Islet precursor cell (in vitro differentiated cells): ENCODE measurements around the gene WSCD2.

Experiments used
- DNase-seq: peaks from one replicate; pipeline ENCODE4 v3.0.0-alpha.2; 2018

The WSCD2 gene

GRCh38 chr12:108128221-108129016 lies 669 bp upstream of the WSCD2 start:
- no peak for DNase-seq

- no peak for DNase-seq
Observed at GRCh38 chr12:108131035-108131434, 1.9 kb downstream of the WSCD2 start.

DNA sequence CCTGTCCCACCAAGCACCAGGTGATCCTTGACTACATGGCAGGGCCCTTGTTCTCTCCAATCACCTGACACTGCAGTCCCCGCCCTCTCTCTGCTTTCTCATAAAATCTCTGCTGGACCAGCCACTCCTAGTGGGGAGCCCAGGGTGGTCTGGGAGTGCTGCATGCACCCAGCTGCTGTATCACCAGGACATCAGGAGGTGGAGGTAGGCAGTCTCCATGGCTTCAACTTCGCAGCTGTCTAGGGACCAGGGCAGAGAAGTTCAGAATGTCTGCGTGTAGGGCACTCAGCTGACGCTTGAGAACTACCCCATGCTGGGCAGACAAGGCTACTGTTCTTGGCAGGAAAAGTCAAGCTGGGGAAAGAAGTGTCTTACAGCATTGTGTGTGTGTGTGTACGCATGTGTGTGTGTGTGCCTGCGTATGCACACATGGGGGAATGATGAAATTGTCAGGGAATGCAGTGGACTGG lies 2.6 kb downstream of the WSCD2 start:
- no peak for DNase-seq

GRCh38 chr12:108133482-108133881 lies 4.4 kb downstream of the WSCD2 start:
- DNase-seq: no peak

DNA sequence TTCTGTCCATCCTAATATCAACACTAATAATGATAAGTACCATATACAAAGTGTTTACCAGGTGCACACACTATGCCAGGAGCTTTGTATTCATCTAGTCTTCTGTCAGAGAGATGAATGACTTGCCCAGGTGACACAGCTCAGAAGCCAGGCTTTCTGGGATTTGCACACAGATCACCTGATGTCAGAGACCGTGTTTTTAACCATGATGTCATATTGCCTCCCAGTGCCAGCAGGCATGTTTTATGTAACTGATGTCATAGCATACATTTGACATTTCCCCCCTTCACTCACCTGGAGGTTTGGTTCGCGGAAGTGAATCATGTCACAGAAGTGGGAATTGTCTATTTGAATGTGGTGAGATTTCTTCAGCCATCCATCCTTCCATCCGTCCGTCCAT lies 5.7 kb downstream of the WSCD2 start:
- DNase-seq: no peak

DNA sequence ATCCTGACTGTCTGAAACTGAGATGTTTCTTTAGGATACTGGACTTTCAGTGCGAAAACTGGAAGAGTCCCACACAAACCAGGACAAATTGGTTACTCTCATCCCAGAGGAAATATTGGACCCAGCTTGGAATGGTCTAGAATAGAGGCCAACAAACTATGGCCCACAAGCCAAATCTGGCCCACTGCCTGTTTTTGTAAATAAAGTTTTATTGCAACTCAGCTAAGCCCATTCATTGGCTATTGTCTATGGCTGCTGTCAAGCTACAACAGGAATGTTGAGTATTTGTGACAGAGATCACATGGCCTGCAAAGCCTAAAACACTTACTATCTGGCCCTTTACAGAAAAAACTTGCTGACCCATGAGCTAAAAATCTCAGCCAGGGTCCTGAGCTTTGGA lies 6.5 kb downstream of the WSCD2 start:
- no peak for DNase-seq

- peak; percentile 74 for DNase-seq
Observed at GRCh38 chr12:108136697-108137096, 7.6 kb downstream of the WSCD2 start.

GRCh38 chr12:108139454-108139853 lies 10.4 kb downstream of the WSCD2 start:
- DNase-seq: no peak

DNA sequence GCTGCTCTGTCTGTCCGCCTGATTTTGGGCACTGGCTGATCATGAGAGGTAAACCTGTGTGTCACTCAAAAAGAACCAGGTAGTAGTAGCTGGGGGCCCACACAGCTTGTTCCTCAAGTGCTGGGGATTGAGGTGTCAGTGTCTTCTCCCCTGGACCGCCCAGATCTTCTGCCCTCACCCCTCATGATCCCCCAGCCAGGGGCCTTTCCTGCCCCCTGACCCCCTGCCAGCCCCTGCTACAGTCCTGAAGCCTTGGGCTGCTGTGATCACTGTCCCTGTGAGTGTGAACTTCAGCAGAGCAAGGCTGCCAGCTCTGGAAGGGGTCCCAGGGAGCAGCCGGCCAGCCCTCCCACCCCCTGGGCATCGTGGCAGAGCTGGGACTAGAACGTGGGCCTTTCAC lies 11.4 kb downstream of the WSCD2 start:
- no peak for DNase-seq

DNA sequence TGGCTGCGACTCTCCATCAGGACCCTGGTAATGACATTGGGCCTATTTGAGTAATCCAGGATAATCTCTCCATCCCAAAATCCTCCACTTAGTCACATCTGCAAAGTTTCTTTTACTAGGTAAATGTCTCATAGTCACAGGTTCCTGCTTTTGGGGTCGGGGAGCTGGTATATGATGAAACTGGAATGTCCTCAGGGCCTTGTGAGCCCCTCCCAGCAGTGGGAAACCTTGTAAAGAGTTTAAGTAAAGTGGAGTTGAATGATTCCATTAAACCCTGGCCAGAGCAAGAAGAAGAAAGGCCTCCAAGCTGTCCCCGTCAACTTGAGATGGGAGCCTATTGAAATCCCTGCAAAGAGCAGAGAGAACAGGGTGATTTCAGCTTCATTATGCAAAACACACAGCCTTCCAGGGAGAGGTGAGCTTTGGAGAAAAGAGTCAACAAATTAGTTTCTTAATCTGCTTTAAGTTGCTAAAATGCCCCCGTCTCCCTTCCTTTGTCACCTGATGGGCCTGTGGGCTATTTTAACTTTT lies 12.6 kb downstream of the WSCD2 start:
- peak; percentile 65 for DNase-seq

DNA sequence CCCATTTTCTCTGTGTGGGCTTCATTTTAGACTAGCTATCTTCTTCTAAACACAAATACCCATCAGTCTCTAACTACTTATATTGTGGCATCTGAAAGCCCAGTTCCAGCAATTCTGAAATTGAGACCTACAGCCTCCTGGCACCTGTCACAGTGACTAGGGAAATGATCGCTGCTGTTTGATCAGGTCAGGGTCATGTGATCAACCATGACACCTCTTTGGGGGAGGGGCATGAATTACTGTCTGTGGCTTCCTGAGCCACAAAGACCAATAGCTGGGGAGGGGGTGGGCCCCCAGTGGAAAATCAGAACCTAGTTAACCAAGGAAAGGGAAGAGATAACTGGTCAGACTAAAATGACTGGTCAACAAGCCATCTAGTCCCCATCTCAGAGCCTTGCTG lies 14.1 kb downstream of the WSCD2 start:
- no peak for DNase-seq

DNA sequence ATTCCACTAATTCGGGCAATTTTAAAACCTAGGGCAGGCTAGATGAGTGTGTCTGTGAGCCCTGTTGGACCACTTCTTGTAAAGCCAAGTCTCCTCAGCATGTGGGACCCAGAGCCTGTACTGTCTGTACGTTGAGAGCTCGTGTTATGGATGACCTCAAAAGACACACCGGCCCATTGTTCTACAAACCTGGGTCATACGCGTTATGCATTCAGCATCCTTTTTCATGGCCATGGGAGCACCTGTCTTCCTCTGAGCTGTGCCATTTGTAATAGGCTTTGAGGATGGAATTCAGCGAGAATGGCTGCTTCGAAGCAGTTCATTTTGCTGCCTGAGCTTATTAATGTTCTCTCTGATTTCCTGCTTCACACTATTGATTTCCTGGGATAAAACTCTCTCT lies 15.0 kb downstream of the WSCD2 start:
- DNase-seq: no peak

- no peak for DNase-seq
Observed at GRCh38 chr12:108145011-108145410, 15.9 kb downstream of the WSCD2 start.

DNA sequence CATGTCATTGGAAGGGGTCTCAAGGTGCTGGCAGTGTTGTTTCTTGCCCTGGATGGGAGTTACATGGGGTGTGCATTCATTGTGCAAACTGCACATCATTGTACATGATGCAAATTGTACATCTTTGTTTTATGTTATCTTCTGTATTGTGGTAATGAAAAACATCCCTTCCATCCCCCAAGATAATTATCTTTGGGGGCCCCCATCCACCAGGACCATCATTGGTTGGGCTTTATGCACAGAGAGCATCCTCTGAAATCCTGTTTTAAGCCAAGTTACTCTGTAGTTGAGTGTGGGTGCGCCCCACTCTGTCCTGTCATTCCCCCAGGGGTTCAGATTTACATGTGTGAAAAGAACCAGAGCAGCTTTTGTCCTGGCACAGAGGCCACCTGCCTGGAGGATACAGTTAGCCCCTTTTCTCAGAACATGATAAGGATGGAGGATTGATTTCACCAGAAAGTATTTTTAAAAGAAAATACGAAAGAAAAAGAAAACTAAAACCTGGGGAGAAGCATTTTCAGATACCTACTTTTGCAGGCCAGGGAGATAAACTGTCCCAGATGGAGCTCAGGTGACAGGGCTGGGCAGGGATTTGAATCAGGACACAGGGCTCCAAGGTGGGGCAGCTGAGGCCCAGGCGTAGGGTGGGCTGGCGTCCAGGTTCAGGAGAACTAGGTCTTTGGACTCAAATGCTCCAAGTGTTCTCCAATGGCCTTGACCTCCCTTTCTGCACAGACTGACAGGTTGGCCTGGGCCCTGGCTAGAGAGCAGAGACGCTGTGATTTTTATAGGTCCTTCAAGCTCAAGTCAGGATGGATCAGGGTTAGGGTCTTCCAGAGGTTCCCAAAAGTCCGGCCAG lies 17.2 kb downstream of the WSCD2 start:
- no peak for DNase-seq

DNA sequence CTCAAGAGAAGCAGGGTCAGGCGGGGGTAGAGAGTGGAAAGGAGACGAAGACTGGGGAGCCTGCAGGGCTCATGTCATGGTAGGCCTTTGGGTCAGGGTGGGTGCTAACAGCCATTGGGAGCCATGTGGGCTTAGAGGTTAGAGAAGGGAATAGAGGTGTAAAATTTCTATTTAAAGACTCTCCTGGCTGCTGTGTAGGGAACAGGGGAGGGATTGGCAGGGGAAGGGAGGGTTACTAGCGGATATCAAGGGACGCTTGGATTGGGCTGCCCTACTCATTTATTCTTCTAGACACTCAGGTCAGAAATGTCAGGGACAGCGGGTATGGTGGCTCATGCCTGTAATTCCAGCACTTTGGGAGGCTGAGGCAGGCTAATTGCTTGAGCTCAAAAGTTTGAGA lies 18.2 kb downstream of the WSCD2 start:
- no peak for DNase-seq

DNA sequence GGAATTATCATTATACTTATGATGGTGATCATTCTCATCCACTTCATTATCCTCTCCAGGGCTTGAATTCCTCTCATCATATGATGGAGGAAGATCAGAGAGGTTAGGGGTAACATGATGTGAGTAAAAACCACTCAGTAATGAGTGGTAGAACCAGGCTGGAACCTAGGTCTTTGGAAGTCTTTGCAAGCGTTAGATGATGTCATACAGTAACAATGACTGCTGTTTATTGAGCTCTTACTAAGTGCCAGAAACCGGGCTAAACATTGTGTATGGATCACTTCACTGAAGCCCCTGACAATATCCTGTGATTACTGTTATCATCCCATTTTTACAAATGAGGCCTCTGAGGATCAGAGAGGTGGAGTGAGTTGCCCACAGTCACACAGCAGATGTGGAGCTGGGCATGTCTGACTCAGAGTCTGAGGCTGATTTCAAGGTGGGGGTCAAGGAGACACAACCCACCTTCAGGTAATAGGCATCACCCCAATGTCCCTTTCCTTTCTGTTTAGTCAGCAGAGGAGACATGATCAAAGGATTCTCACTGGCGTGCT lies 19.5 kb downstream of the WSCD2 start:
- no peak for DNase-seq

GRCh38 chr12:108150436-108150835 lies 21.3 kb downstream of the WSCD2 start:
- no peak for DNase-seq

DNA sequence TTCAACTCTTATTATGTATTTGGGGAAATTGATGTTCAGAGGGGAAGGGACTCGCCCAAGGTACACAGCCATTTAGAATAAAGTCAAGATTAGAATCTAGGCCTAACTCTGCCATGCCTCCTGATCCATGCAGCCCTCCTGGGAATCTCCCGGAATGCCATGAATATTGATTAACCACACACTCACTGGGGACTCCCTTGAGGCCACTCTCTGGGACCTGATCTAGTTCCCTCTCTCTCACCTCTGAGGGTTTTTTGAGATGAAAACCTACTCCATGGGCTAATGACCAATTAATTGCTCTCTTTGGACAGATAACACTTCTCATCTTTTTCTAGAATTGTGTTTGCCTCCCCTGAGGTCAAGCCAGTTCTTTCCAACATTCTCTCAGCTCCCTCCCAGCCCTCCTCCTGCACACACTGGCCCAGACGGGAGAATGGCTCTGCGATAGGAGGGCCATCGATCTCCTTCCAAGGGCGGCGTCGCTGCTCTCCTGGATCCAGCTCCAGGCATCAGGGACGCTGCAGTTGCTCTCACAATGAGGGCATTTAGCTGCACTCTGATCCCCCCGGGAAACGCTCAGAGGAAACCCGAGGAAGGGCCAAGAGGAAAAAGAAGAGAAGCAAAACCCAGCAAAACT lies 22.6 kb downstream of the WSCD2 start:
- DNase-seq: no peak

GRCh38 chr12:108152170-108152538 lies 23.1 kb downstream of the WSCD2 start:
- peak; percentile 33 for DNase-seq

- DNase-seq: no peak
Observed at GRCh38 chr12:108156717-108157116, 27.6 kb downstream of the WSCD2 start.

DNA sequence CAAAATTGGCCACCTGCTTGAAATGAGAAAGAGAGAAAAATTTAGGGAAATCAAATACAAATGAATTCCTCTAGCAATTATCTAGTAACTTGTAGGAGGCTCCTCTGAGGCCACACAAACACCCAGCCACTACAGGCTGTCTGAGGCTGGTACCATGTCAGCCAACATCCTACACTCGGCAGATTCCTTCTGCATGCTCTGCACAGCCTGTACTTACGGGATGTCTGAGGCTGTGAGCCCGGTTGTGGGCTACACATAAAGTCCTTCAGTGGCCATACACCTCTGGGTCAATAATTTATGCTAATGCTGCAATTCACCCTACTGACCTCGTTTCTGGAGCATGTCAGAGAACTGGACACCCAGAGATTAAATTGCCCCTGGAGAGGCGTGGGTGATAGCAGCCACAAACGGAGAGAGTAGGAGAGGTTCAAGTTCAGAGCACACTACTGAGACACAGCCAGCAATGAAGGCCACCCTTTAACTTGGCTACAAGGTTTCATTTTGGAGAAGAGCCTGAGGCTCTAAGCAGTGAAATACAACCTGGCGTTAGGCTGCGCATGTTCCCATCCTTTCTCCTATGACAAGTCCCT lies 28.9 kb downstream of the WSCD2 start:
- no peak for DNase-seq

DNA sequence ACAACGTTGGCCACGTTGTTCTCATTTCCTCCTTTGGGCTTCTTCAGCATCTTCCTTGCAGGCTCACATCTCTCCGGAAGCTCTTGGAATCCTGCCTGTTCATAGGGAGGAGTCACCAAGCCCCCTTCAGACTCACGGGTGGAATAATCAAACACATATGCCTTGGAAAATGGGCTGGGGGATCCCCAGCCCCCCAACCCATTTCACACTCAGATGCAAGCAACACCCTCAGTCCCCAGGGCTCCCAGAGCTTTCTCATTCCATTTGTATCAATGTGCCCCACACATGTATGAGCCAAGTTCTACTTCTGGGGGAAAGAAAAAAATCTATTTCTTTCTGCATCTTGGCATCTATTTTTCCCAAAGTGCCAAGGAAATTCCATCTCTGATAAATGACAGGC lies 33.1 kb downstream of the WSCD2 start:
- no peak for DNase-seq

DNA sequence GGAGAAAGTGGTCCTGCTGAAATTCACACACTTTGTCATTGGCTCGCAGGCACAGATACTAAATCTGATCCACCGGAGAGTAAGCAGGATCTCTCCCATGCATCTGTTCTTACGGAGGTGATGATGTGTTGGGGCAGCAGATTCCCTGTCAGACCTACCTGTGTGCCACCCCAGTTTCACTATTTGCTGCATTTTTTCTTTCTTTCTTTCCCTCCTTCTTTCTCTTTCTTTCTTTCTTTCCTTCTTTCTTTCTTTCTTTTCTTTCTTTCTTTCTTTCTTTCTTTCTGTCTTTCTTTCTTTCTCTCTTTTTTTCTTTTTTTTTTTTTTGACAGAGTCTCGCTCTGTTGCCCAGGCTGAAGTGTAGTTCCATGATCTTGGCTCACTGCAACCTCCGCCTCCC lies 37.4 kb downstream of the WSCD2 start:
- DNase-seq: no peak
